Endodermal cell (in vitro differentiated cells): ENCODE results near the gene PRKCB. TPM values are rescaled to one million over a fixed set of nuclear protein-coding genes. Genes with fewer than 3 reads are reported as not detected.

ENCODE experiments used
- DNase-seq: peaks from one replicate; pipeline ENCODE4 v3.0.0-alpha.2; 2017
- H3K27ac ChIP-seq: 2 replicates; pipeline ENCODE4 v1.5.1; 2013; ENCODE audit warnings: mild to moderate bottlenecking, low read depth, low read length, moderate library complexity
- H3K27me3 ChIP-seq: 2 replicates; pipeline ENCODE4 v1.6.1; 2013; ENCODE audit warnings: mild to moderate bottlenecking, low read length, moderate library complexity; ENCODE audit not compliant: insufficient read depth, control insufficient read depth, poor library complexity, severe bottlenecking
- H3K36me3 ChIP-seq: 2 replicates; pipeline ENCODE4 v1.7.0; 2013; ENCODE audit warnings: mild to moderate bottlenecking, low read length, moderate library complexity; ENCODE audit not compliant: control insufficient read depth, insufficient read depth
- H3K4me1 ChIP-seq: one replicate; pipeline ENCODE4 v1.7.0; 2013; ENCODE audit warnings: low read length; ENCODE audit not compliant: control insufficient read depth, insufficient read depth
- H3K4me3 ChIP-seq: 2 replicates; pipeline ENCODE4 v1.5.1; 2013; ENCODE audit warnings: mild to moderate bottlenecking, low read length, moderate library complexity
- H3K9ac ChIP-seq: 2 replicates; pipeline ENCODE4 v1.6.1; 2013; ENCODE audit warnings: mild to moderate bottlenecking, low read length, moderate library complexity; ENCODE audit not compliant: poor library complexity, severe bottlenecking; ENCODE audit errors: extremely low read depth
- H3K9me3 ChIP-seq: 2 replicates; pipeline ENCODE4 v1.6.1; 2013; ENCODE audit warnings: mild to moderate bottlenecking, low read length, moderate library complexity; ENCODE audit not compliant: control insufficient read depth
- H3K27ac Mint-ChIP-seq: 2 replicates; pipeline ENCODE4 v1.8.0; 2020; ENCODE audit warnings: mixed read lengths
- H3K27me3 Mint-ChIP-seq: 2 replicates; pipeline ENCODE4 v1.8.0; 2021; ENCODE audit warnings: mild to moderate bottlenecking, mixed read lengths; ENCODE audit not compliant: insufficient read depth
- H3K36me3 Mint-ChIP-seq: 2 replicates; pipeline ENCODE4 v1.8.0; 2020; ENCODE audit warnings: low read depth, mixed read lengths
- H3K4me1 Mint-ChIP-seq: 2 replicates; pipeline ENCODE4 v1.8.0; 2020; ENCODE audit warnings: mixed read lengths
- H3K4me3 Mint-ChIP-seq: 2 replicates; pipeline ENCODE4 v1.8.0; 2020; ENCODE audit warnings: mild to moderate bottlenecking, moderate library complexity, mixed read lengths
- H3K9me3 Mint-ChIP-seq: 2 replicates; pipeline ENCODE4 v1.8.0; 2020; ENCODE audit warnings: mild to moderate bottlenecking, mixed read lengths
- CTCF ChIP-seq: fragments of 200-600 bp; sonication (generic); conservative IDR thresholded peaks from 2 replicates; pipeline ENCODE4 v1.5.0; 2021; ENCODE audit warnings: antibody characterized with exemption, mild to moderate bottlenecking
- WGBS, 2 experiments: methylation state at CpG; one replicate each; pipeline versions ENCODE4 v1.1.5 to v1.1.7; 2013; ENCODE audit warnings: missing lambda C conversion rate in 2 of 2, mixed read lengths in 1 of 2; ENCODE audit not compliant: insufficient coverage in 1 of 2, insufficient read length in 1 of 2; 5-methylcytosine and 5-hydroxymethylcytosine counted together
- total RNA-seq, 2 donors: library from RNA; stranded (reverse); fragmentation: NEBNext Ultra II Directional in 1 of 2; extraction: Animal tissue kit (Norgen Biotek cat#: 25700) in 1 of 2; gene quantifications; 2 replicates in 1 of 2; 3 replicates in 1 of 2; pipeline ENCODE4 v1.2.1, GENCODE V29; 2021

PRKCB gene
- total RNA-seq, 2 donors from 2014 or later, result 0.38 to 1.1 TPM

GRCh38 chr16:24138575-24138974 lies 302.8 kb downstream of the PRKCB start:
- Mint-ChIP-seq H3K36me3 (no peaks in the 10 kb centered on the region), H3K9me3 (peaks cover 13% of the 10 kb centered on the region), H3K27me3 (no peaks in the 10 kb centered on the region), H3K27ac (peak overlapping the region; percentile 90), H3K4me3 (no peak overlapping the region), H3K4me1 (peaks cover 29% of the 10 kb centered on the region)
- peaks cover 15% of the 10 kb centered on the region for H3K9me3 ChIP-seq
- H3K4me3 ChIP-seq, result no peak overlapping the region
- no peak overlapping the region for H3K27ac ChIP-seq
- H3K9ac ChIP-seq, result no peak overlapping the region
- WGBS, 2 experiments, result 0 to 43% methylated on average over 1 to 2 of the region's 2 CpGs
- H3K27me3 ChIP-seq, result no peaks in the 10 kb centered on the region
- H3K4me1 ChIP-seq, result peaks cover 11% of the 10 kb centered on the region
- no peaks in the 10 kb centered on the region for H3K36me3 ChIP-seq
- TF ChIP-seq CTCF, result no peak
- DNase-seq, result no peak

- no peaks in the 10 kb centered on the region for H3K27me3 Mint-ChIP-seq
- DNase-seq, result peak; percentile 61
- no peak overlapping the region for H3K27ac ChIP-seq
- peaks cover 13% of the 10 kb centered on the region for H3K9me3 Mint-ChIP-seq
- 26 to 40% methylated on average over 1 to 3 of the region's 3 CpGs for WGBS, 2 experiments
- H3K4me3 Mint-ChIP-seq, result no peak overlapping the region
- H3K4me1 ChIP-seq, result peaks cover 11% of the 10 kb centered on the region
- H3K9ac ChIP-seq, result no peak overlapping the region
- H3K4me1 Mint-ChIP-seq, result peaks cover 29% of the 10 kb centered on the region
- TF ChIP-seq CTCF, result no peak
- peaks cover 15% of the 10 kb centered on the region for H3K9me3 ChIP-seq
- no peak overlapping the region for H3K4me3 ChIP-seq
- no peaks in the 10 kb centered on the region for H3K27me3 ChIP-seq
- no peaks in the 10 kb centered on the region for H3K36me3 ChIP-seq
- peak overlapping the region; percentile 90 for H3K27ac Mint-ChIP-seq
- no peaks in the 10 kb centered on the region for H3K36me3 Mint-ChIP-seq
Measured at GRCh38 chr16:24139282-24139681, 303.5 kb downstream of the PRKCB start.

- H3K27me3 ChIP-seq, result no peaks in the 10 kb centered on the region
- H3K4me3 ChIP-seq, result peak overlapping the region; percentile 61
- Mint-ChIP-seq H3K27me3 (no peaks in the 10 kb centered on the region), H3K9me3 (peaks cover 13% of the 10 kb centered on the region), H3K27ac (peak overlapping the region; percentile 32), H3K36me3 (no peaks in the 10 kb centered on the region), H3K4me1 (peaks cover 28% of the 10 kb centered on the region), H3K4me3 (no peak overlapping the region)
- H3K27ac ChIP-seq, result no peak overlapping the region
- TF ChIP-seq CTCF, result no peak
- no peaks in the 10 kb centered on the region for H3K36me3 ChIP-seq
- peaks cover 15% of the 10 kb centered on the region for H3K9me3 ChIP-seq
- H3K4me1 ChIP-seq, result peaks cover 11% of the 10 kb centered on the region
- no peak for DNase-seq
- 80 to 93% methylated on average over 1 of the region's 2 CpGs for WGBS, 2 experiments
- H3K9ac ChIP-seq, result no peak overlapping the region
Measured at GRCh38 chr16:24140730-24141129, 304.9 kb downstream of the PRKCB start.
